Choroid plexus epithelial cell (primary cell): ENCODE data around the gene EFCC1.
A peak's percentile ranks its signal among the peaks of the same experiment; 100 is the strongest.

Experiments
- DNase-seq: peaks from one replicate; pipeline ENCODE4 v3.0.0-alpha.2; 2010; ENCODE audit warnings: low read depth
- H3K4me3 ChIP-seq: 2 replicates; pipeline ENCODE4 v1.5.1; 2011; ENCODE audit warnings: low read depth, mild to moderate bottlenecking, control low read depth, low read length, moderate library complexity
- TF ChIP-seq, protein P1 (sequence below): conservative IDR thresholded peaks from 2 replicates; pipeline ENCODE4 v1.5.1; 2011; ENCODE audit warnings: low read depth, mild to moderate bottlenecking, control low read depth, inconsistent platforms, low read length, moderate library complexity

Gene EFCC1

DNA sequence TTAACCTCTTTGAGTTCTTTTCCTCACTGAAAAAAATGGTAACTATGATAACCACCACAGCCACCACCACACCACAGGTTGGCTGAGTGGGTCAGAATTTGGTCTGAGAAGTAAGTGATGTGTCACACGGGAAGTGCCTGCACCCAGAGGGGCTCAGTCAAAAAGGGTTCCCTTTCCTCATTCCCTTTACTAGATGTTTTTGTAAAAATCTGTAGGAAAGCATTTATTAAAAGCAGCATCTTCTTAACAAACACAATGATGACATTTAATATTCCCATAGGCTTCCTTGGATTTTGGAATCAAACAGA, 30.4 kb upstream of the EFCC1 start:
- no peak for DNase-seq
- H3K4me3 ChIP-seq, result no peak overlapping the region
- TF ChIP-seq, protein P1, sequence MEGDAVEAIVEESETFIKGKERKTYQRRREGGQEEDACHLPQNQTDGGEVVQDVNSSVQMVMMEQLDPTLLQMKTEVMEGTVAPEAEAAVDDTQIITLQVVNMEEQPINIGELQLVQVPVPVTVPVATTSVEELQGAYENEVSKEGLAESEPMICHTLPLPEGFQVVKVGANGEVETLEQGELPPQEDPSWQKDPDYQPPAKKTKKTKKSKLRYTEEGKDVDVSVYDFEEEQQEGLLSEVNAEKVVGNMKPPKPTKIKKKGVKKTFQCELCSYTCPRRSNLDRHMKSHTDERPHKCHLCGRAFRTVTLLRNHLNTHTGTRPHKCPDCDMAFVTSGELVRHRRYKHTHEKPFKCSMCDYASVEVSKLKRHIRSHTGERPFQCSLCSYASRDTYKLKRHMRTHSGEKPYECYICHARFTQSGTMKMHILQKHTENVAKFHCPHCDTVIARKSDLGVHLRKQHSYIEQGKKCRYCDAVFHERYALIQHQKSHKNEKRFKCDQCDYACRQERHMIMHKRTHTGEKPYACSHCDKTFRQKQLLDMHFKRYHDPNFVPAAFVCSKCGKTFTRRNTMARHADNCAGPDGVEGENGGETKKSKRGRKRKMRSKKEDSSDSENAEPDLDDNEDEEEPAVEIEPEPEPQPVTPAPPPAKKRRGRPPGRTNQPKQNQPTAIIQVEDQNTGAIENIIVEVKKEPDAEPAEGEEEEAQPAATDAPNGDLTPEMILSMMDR, result no peak

GRCh38 chr3:128971421-128972100, 29.5 kb upstream of the EFCC1 start:
- TF ChIP-seq, protein P1, result no peak
- DNase-seq, result peak; percentile 83

DNA sequence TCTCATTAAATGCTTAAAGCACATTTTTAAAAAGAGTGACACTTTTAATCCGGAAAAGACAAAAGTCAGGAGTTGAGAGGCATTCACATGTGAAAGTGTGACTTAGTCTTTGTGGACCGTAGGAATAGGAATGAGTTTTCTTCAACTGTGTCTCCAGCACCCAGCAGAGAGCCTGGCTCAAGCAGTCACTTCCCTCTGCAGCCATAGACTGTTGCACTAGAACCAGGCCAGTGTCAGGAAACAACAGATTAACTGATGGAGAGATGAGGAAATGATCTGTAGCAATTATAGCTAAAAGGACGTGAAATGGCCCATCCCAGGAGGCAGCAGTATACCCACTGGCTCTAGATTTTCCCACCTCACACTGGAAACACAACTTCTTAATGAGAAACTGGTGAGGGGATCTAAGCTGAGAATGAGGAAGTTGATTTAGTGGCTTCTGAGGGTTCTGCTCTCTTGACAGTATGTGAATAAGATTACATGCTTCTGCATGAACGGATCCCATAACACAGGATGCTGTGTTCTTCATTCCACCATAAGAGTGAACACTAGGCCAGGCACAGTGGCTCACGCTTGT, 27.0 kb upstream of the EFCC1 start:
- H3K4me3 ChIP-seq, result no peak overlapping the region
- TF ChIP-seq, protein P1, result no peak
- no peak for DNase-seq

More at GRCh38 chr3:128971421-128972100, 29.5 kb upstream of the EFCC1 start:
- no peak overlapping the region for H3K4me3 ChIP-seq

GRCh38 chr3:128975276-128975675, 25.8 kb upstream of the EFCC1 start:
- no peak overlapping the region for H3K4me3 ChIP-seq
- no peak for DNase-seq
- TF ChIP-seq, protein P1, result no peak

DNA sequence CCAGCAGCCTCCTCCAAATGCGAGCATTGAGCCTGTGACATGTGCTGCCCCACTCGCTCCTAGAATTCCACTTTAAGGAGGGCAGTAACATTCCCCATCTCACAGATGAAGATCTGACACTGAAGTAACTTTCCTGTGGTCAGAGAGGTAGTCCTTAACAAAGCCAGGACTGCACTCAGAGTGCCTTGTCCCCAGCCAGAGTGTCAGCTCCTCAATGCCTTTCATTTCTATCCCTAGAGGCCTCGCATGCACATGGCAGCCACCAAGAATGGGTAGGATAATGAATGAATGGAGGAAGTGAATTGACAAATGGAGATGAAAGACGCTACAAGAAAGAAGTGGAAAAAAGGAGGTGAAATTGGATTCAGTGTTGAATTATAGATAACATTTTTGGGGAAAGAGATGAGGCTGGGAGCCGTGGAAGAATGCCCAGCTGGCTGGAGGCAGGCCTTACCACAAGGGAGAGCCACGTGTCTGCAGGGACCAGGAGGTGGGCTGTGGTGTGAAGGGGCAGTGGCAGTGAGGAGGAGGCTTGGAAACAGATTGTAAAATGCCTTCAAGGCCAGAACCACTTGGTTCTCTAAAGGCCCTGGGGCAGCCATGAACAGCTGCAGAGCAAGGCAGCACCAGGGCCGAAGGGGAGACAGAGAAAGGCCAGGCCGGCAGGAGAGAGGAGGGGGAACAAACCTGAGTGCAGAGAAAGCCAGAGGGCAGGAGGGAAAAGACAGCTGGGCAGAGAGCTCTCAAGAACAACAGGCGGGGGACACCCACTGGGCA, 17.6 kb upstream of the EFCC1 start:
- TF ChIP-seq, protein P1, result no peak
- H3K4me3 ChIP-seq, result no peak overlapping the region
- no peak for DNase-seq

DNA sequence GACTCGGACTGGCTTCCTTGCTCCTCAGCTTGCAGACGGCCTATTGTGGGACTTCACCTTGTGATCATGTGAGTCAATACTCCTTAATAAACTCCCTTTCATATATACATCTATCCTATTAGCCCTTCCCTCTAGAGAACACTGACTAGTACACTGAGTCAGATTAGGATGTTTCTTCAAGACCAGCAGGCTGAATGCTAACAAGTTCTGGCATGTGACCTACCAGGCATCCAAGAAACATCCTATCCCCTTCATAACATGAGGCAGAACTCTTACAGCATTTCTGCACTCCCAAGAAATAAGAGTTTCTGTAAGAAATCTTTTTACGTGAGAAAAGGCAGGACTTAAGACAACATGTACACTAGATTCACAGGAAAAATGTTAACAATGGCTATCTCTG, 16.5 kb upstream of the EFCC1 start:
- TF ChIP-seq, protein P1, result no peak
- H3K4me3 ChIP-seq, result no peak overlapping the region
- DNase-seq, result peak; percentile 64
